SK-N-SH (cell line): ENCODE data around the gene ZNF579. TPM values are rescaled to one million over a fixed set of nuclear protein-coding genes. Genes with fewer than 3 reads are reported as not detected.

ENCODE experiments used
- CTCF ChIA-PET: fragments of 300-600, 350-600 bp; formaldehyde crosslinking; extraction: SDS; loops from one replicate; lab custom pipeline; 2021; lab: Yijun Ruan, JAX
- POLR2A ChIA-PET: fragments of 350-600 bp; sonication (Branson Sonifier 250); formaldehyde crosslinking; extraction: SDS; loops from one replicate; lab custom pipeline; 2020; ENCODE audit warnings: antibody characterized with exemption, inconsistent platforms; lab: Yijun Ruan, JAX
- DNase-seq: peaks from one replicate; pipeline ENCODE4 v3.0.0; 2012
- H2AFZ ChIP-seq: fragments of 200-600 bp; sonication (generic); 2 replicates; pipeline ENCODE4 v1.8.1; 2016; ENCODE audit warnings: antibody characterized with exemption, mild to moderate bottlenecking, low read depth
- H3F3A ChIP-seq: fragments of 200-600 bp; sonication (generic); replicated peaks from 2 replicates; pipeline ENCODE3; 2016; ENCODE audit warnings: antibody characterized with exemption, mild to moderate bottlenecking; ENCODE audit not compliant: insufficient read depth
- H3K27ac ChIP-seq, 2 experiments: fragments of 200-500 bp in 1 of 2; fragments of 200-600 bp in 1 of 2; sonication (Bioruptor generic) in 1 of 2; sonication (generic), shearing (Covaris generic) in 1 of 2; 2 replicates each; pipeline versions ENCODE4 v1.5.1 to v1.6.1; 2014 to 2016; ENCODE audit warnings: low read depth in 2 of 2, inconsistent platforms in 1 of 2, low read length in 1 of 2, mild to moderate bottlenecking in 1 of 2, mixed read lengths in 1 of 2
- H3K27me3 ChIP-seq: fragments of 200-600 bp; sonication (generic), shearing (Covaris generic); 2 replicates; pipeline ENCODE4 v1.6.1; 2016; ENCODE audit warnings: mixed run types; ENCODE audit not compliant: insufficient read depth
- H3K36me3 ChIP-seq, 2 experiments: fragments of 200-500 bp in 1 of 2; fragments of 200-600 bp in 1 of 2; sonication (Bioruptor generic) in 1 of 2; sonication (generic) in 1 of 2; replicated peaks in 1 of 2; 2 replicates each; pipeline versions ENCODE3 to v1.5.1; 2014 to 2016; ENCODE audit warnings: low read length in 1 of 2, mild to moderate bottlenecking in 1 of 2; ENCODE audit not compliant: insufficient read depth in 2 of 2, control insufficient read depth in 1 of 2
- H3K4me1 ChIP-seq, 2 experiments: fragments of 200-500 bp in 1 of 2; fragments of 200-600 bp in 1 of 2; sonication (Bioruptor generic) in 1 of 2; sonication (generic), shearing (Covaris generic) in 1 of 2; 2 replicates each; pipeline versions ENCODE4 v1.5.1 to v1.6.1; 2014 to 2016; ENCODE audit warnings: low read depth in 1 of 2, low read length in 1 of 2, mixed run types in 1 of 2; ENCODE audit not compliant: insufficient read depth in 2 of 2, control insufficient read depth in 1 of 2
- H3K4me2 ChIP-seq: fragments of 200-600 bp; sonication (generic), shearing (Covaris generic); 2 replicates; pipeline ENCODE4 v1.6.1; 2017; ENCODE audit warnings: mixed run types
- H3K4me3 ChIP-seq, 2 experiments: fragments of 200-500 bp in 1 of 2; fragments of 200-600 bp in 1 of 2; sonication (Bioruptor generic) in 1 of 2; sonication (generic), shearing (Covaris generic) in 1 of 2; 2 replicates each; pipeline versions ENCODE4 v1.5.1 to v1.8.1; 2014 to 2016; ENCODE audit warnings: low read depth in 2 of 2, inconsistent platforms in 1 of 2, low read length in 1 of 2, mild to moderate bottlenecking in 1 of 2, mixed read lengths in 1 of 2, moderate library complexity in 1 of 2
- H3K79me2 ChIP-seq: fragments of 200-600 bp; sonication (generic); 2 replicates; pipeline ENCODE4 v1.8.1; 2017; ENCODE audit warnings: mild to moderate bottlenecking; ENCODE audit not compliant: insufficient read depth
- H3K9ac ChIP-seq: fragments of 200-600 bp; sonication (generic); 2 replicates; pipeline ENCODE4 v1.6.1; 2017; ENCODE audit warnings: mixed run types
- H3K9me2 ChIP-seq: fragments of 200-600 bp; sonication (generic); 2 replicates; pipeline ENCODE4 v1.6.1; 2017; ENCODE audit warnings: mixed run types
- H3K9me3 ChIP-seq: fragments of 200-600 bp; sonication (generic); 2 replicates; pipeline ENCODE4 v1.6.1; 2017; ENCODE audit warnings: mixed run types, mild to moderate bottlenecking, moderate library complexity
- H4K20me1 ChIP-seq: fragments of 200-600 bp; sonication (generic); 2 replicates; pipeline ENCODE4 v1.6.1; 2017; ENCODE audit warnings: mild to moderate bottlenecking, mixed run types; ENCODE audit not compliant: insufficient read depth
- ELF1 ChIP-seq: IDR thresholded peaks from 2 replicates; pipeline ENCODE4 v1.4.0; 2012
- EZH2phosphoT487 ChIP-seq: fragments of 200-600 bp; sonication (generic); IDR thresholded peaks from 2 replicates; pipeline ENCODE4 v1.6.1; 2017; ENCODE audit warnings: low read depth, mixed run types, mild to moderate bottlenecking, antibody characterized with exemption, moderate library complexity, borderline replicate concordance
- FOSL2 ChIP-seq: IDR thresholded peaks from 2 replicates; pipeline ENCODE4 v1.4.0; 2012; ENCODE audit warnings: low read depth, mild to moderate bottlenecking, moderate library complexity, borderline replicate concordance
- FOXJ3 ChIP-seq: sonication (generic); formaldehyde crosslinking; IDR thresholded peaks from 2 replicates; pipeline ENCODE4 v1.5.1; 2020; ENCODE audit warnings: mild to moderate bottlenecking, missing genetic modification reagents
- FOXM1 ChIP-seq: IDR thresholded peaks from 2 replicates; pipeline ENCODE4 v1.4.0; 2012; ENCODE audit warnings: low read depth, mild to moderate bottlenecking
- IRF3 ChIP-seq: fragments of 150-350 bp; IDR thresholded peaks from 2 replicates; pipeline ENCODE4 v1.6.1; 2016; ENCODE audit warnings: mild to moderate bottlenecking, low read depth, low read length
- JUND ChIP-seq: IDR thresholded peaks from 2 replicates; pipeline ENCODE4 v1.4.0; 2012
- MEF2A ChIP-seq: IDR thresholded peaks from 2 replicates; pipeline ENCODE4 v1.4.0; 2012; ENCODE audit warnings: low read depth, borderline replicate concordance
- MXI1 ChIP-seq: IDR thresholded peaks from 2 replicates; pipeline ENCODE4 v1.6.1; 2012; ENCODE audit warnings: mild to moderate bottlenecking, low read depth, low read length, improper control_type of control experiment
- POLR2AphosphoS5 ChIP-seq: IDR thresholded peaks from 2 replicates; pipeline ENCODE4 v1.6.1; 2012; ENCODE audit warnings: low read depth, low read length
- REST ChIP-seq: IDR thresholded peaks from 2 replicates; pipeline ENCODE4 v1.6.1; 2012; ENCODE audit warnings: mild to moderate bottlenecking, low read depth, low read length, moderate library complexity
- RFX5 ChIP-seq: IDR thresholded peaks from 2 replicates; pipeline ENCODE4 v1.6.1; 2012; ENCODE audit warnings: mild to moderate bottlenecking, improper control_type of control experiment, low read length
- SMC3 ChIP-seq: IDR thresholded peaks from 2 replicates; pipeline ENCODE4 v1.6.1; 2012; ENCODE audit warnings: low read depth, low read length, improper control_type of control experiment
- TAF1 ChIP-seq: IDR thresholded peaks from 2 replicates; pipeline ENCODE4 v1.6.1; 2012; ENCODE audit warnings: low read depth, mild to moderate bottlenecking, low read length, moderate library complexity, borderline replicate concordance
- TEAD4 ChIP-seq: IDR thresholded peaks from 2 replicates; pipeline ENCODE4 v1.4.0; 2012; ENCODE audit warnings: mild to moderate bottlenecking, borderline replicate concordance; ENCODE audit not compliant: insufficient read depth
- USF1 ChIP-seq: IDR thresholded peaks from 2 replicates; pipeline ENCODE4 v1.4.0; 2012; ENCODE audit warnings: low read depth, borderline replicate concordance
- ZBTB33 ChIP-seq: IDR thresholded peaks from 2 replicates; pipeline ENCODE4 v1.4.0; 2012; ENCODE audit warnings: low read depth, borderline replicate concordance
- WGBS: methylation state at CpG from one replicate; pipeline ENCODE4 v1.1.6; 2017; ENCODE audit warnings: low lambda C conversion rate; 5-methylcytosine and 5-hydroxymethylcytosine counted together
- polyA plus RNA-seq, 3 experiments: library from polyadenylated mRNA; depleted of rRNA; stranded (reverse); fragments of >200 nt; gene quantifications; 2 replicates each; pipeline ENCODE4 v1.2.3, GENCODE V29; 2012

Gene ZNF579
- polyA plus RNA-seq, 1 of the 3 experiments (the other 2 are of a cell fraction) = 5.9 TPM

GRCh38 chr19:55540619-55541018 is 40.0 kb downstream of the ZNF579 start:
- CTCF ChIA-PET = interaction anchor here (1.1 to 1.4 kb wide), 3 partner anchors 23 to 36 kb away, joined by 3 to 5 read pairs (median 4); no protein-coding TSS in a partner anchor
- no peak overlapping the region for H3K4me3 ChIP-seq
- no peak overlapping the region for H3K9ac ChIP-seq
- H4K20me1 ChIP-seq = no peaks in the 10 kb centered on the region
- H3K9me3 ChIP-seq = no peaks in the 10 kb centered on the region
- H3K27me3 ChIP-seq = no peaks in the 10 kb centered on the region
- H3K4me2 ChIP-seq = no peak overlapping the region
- WGBS = 33% methylated on average over 10 of the region's 10 CpGs
- POLR2A ChIA-PET = no interaction called here
- no peak overlapping the region for H3K27ac ChIP-seq
- no peak overlapping the region for H2AFZ ChIP-seq
- H3K9me2 ChIP-seq = no peaks in the 10 kb centered on the region
- H3F3A ChIP-seq = peaks cover 4% of the 10 kb centered on the region
- no peak for DNase-seq
- TF ChIP-seq FOXM1 = no peak
- no peak for TF ChIP-seq IRF3
- no peak for TF ChIP-seq EZH2phosphoT487
- no peak for TF ChIP-seq RFX5
- no peak for TF ChIP-seq MXI1
- no peak for TF ChIP-seq ELF1
- TF ChIP-seq FOXJ3 (CRISPR knock-in tag) = no peak
- TF ChIP-seq, all 33 proteins: peak for 0
- Histone ChIP-seq H3K4me1 (peaks cover 0 to 3% of the 10 kb centered on the region in 2 experiments; a peak in 2 of 4 replicates), H3K79me2 (no peaks in the 10 kb centered on the region), H3K36me3 (no peaks in the 10 kb centered on the region)

GRCh38 chr19:55539090-55539984 is 41.3 kb downstream of the ZNF579 start:
- 91% methylated on average over 30 of the region's 33 CpGs for WGBS
- POLR2A ChIA-PET = no interaction called here
- CTCF ChIA-PET = interaction anchor here (1.3 to 1.6 kb wide), 2 partner anchors 18 to 36 kb away, joined by 3 to 4 read pairs; no protein-coding TSS in a partner anchor
- Histone ChIP-seq H3K4me3 (no peak overlapping the region), H3K9me2 (no peaks in the 10 kb centered on the region), H3K9ac (no peak overlapping the region), H3K9me3 (no peaks in the 10 kb centered on the region), H3K27ac (no peak overlapping the region), H3K4me1 (peaks cover 0 to 3% of the 10 kb centered on the region in 2 experiments; a peak in 2 of 4 replicates), H3F3A (peaks cover 4% of the 10 kb centered on the region), H3K79me2 (no peaks in the 10 kb centered on the region), H3K27me3 (no peaks in the 10 kb centered on the region), H2AFZ (no peak overlapping the region), H3K36me3 (no peaks in the 10 kb centered on the region), H4K20me1 (no peaks in the 10 kb centered on the region), H3K4me2 (no peak overlapping the region)
- no peak for DNase-seq
- no peak for TF ChIP-seq FOSL2
- TF ChIP-seq MEF2A = no peak
- no peak for TF ChIP-seq TAF1
- no peak for TF ChIP-seq REST
- TF ChIP-seq SMC3 = no peak
- TF ChIP-seq ZBTB33 = no peak
- no peak for TF ChIP-seq MXI1
- no peak for TF ChIP-seq USF1
- no peak for TF ChIP-seq JUND
- no peak for TF ChIP-seq TEAD4
- TF ChIP-seq ELF1 = no peak
- no peak for TF ChIP-seq POLR2AphosphoS5
